ENCODE data around the gene OR5K2. TPM values are rescaled to one million over a fixed set of nuclear protein-coding genes. Genes with fewer than 3 reads are reported as not detected.

OR5K2 gene
- total RNA-seq, 2 experiments from 2014 or later, result not detected

GRCh38 chr3:98528474-98529346 lies 31.2 kb downstream of the OR5K2 start:
- Mint-ChIP-seq H3K9me3 (no peaks in the 10 kb centered on the region), H3K27ac (no peak overlapping the region), H3K4me1 (ENCODE audit: low read depth) (no peaks in the 10 kb centered on the region), H3K36me3 (ENCODE audit: low read depth) (no peaks in the 10 kb centered on the region), H3K4me3 (no peak overlapping the region), H3K27me3 (no peaks in the 10 kb centered on the region)
- CTCF ChIA-PET, result interaction anchor here (0.7 kb wide), 1 partner anchor 8 kb away, joined by 3 read pairs; no protein-coding TSS in a partner anchor
- intact Hi-C loops (cut with DNase I, micrococcal nuclease), result loop anchor here in 1 of 2 experiments (5.0 to 10.0 kb wide), 4 partner anchors 374 to 1876 kb away; partner anchors contain the start of genes DCBLD2, LNP1, RIOX2 and TOMM70
- ATAC-seq (ENCODE audit: poor library complexity), result no peak
- POLR2A ChIA-PET, result no interaction called here
- no peak for DNase-seq
- H3K9me3 ChIP-seq (ENCODE audit: control insufficient read depth in 1 of 2, insufficient read depth in 1 of 2, low read length in 2 of 2), result no peaks in the 10 kb centered on the region
- H3K4me3 ChIP-seq (ENCODE audit: low read length), result no peak overlapping the region
- no peak for TF ChIP-seq CTCF (IDR thresholded peaks at IDR 0.05)
- no peak overlapping the region for H3K27ac ChIP-seq (ENCODE audit: low read depth in 1 of 2, low read length in 2 of 2)
- no peaks in the 10 kb centered on the region for H3K27me3 ChIP-seq (ENCODE audit: control insufficient read depth in 1 of 2, insufficient read depth in 2 of 2, low read length in 2 of 2)
- no peaks in the 10 kb centered on the region for H3K36me3 ChIP-seq (ENCODE audit: insufficient read depth, low read length)
- peaks cover 6% of the 10 kb centered on the region for H3K4me1 ChIP-seq (ENCODE audit: insufficient read depth, low read length)

DNA sequence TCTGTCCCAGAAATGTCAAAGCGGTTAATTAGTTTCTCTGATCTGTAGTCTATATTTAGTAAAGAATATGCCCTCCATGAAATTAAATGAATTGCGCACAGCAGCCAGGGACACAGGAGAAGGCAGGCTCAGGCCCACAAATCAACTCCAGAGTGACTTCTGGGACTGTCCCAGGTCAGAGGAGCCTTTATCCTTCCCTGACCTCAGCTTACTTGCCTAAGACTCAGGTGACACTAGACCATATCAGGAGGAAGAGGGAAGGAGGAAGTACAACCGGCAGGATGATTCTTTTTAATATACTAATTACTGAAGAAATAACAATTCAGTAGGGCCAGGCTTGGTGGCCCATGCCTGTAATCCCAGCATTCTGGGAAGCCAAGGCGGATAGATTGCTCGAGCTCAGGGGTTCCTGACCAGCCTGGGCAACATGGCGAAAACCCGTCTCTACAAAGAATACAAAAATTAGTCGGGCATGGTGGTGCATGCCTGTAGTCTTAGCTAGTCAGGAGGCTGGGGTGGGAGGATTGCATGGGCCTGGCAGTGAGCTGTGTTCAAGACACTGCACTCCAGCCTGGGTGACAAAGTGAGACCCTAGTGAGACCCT lies 32.5 kb downstream of the OR5K2 start:
- H3K27ac Mint-ChIP-seq, result no peak overlapping the region
- no peak for ATAC-seq (ENCODE audit: poor library complexity)
- no peaks in the 10 kb centered on the region for H3K27me3 ChIP-seq (ENCODE audit: control insufficient read depth in 1 of 2, insufficient read depth in 2 of 2, low read length in 2 of 2)
- no peaks in the 10 kb centered on the region for H3K27me3 Mint-ChIP-seq
- H3K4me3 Mint-ChIP-seq, result no peak overlapping the region
- no peak for TF ChIP-seq CTCF (IDR thresholded peaks at IDR 0.05)
- no peak overlapping the region for H3K27ac ChIP-seq (ENCODE audit: low read depth in 1 of 2, low read length in 2 of 2)
- H3K9me3 Mint-ChIP-seq, result no peaks in the 10 kb centered on the region
- intact Hi-C loops (cut with DNase I, micrococcal nuclease), result loop anchor here in 1 of 2 experiments (5.0 to 10.0 kb wide), 4 partner anchors 372 to 1875 kb away; partner anchors contain the start of genes DCBLD2, LNP1, RIOX2 and TOMM70
- no peaks in the 10 kb centered on the region for H3K9me3 ChIP-seq (ENCODE audit: control insufficient read depth in 1 of 2, insufficient read depth in 1 of 2, low read length in 2 of 2)
- no peak for DNase-seq
- ChIA-PET POLR2A (no interaction called here), CTCF (no interaction called here)
- H3K36me3 Mint-ChIP-seq (ENCODE audit: low read depth), result no peaks in the 10 kb centered on the region
- H3K4me1 ChIP-seq (ENCODE audit: insufficient read depth, low read length), result peaks cover 6% of the 10 kb centered on the region
- no peak overlapping the region for H3K4me3 ChIP-seq (ENCODE audit: low read length)
- no peaks in the 10 kb centered on the region for H3K4me1 Mint-ChIP-seq (ENCODE audit: low read depth)
- H3K36me3 ChIP-seq (ENCODE audit: insufficient read depth, low read length), result no peaks in the 10 kb centered on the region

GRCh38 chr3:98530676-98531075 lies 33.2 kb downstream of the OR5K2 start:
- Mint-ChIP-seq H3K4me3 (no peak overlapping the region), H3K9me3 (no peaks in the 10 kb centered on the region), H3K36me3 (ENCODE audit: low read depth) (no peaks in the 10 kb centered on the region), H3K27me3 (no peaks in the 10 kb centered on the region), H3K27ac (no peak overlapping the region), H3K4me1 (ENCODE audit: low read depth) (no peaks in the 10 kb centered on the region)
- TF ChIP-seq CTCF (IDR thresholded peaks at IDR 0.05), result no peak
- Histone ChIP-seq H3K4me1 (ENCODE audit: insufficient read depth, low read length) (no peaks in the 10 kb centered on the region), H3K27ac (ENCODE audit: low read depth in 1 of 2, low read length in 2 of 2) (no peak overlapping the region), H3K36me3 (ENCODE audit: insufficient read depth, low read length) (no peaks in the 10 kb centered on the region), H3K9me3 (ENCODE audit: control insufficient read depth in 1 of 2, insufficient read depth in 1 of 2, low read length in 2 of 2) (no peaks in the 10 kb centered on the region), H3K27me3 (ENCODE audit: control insufficient read depth in 1 of 2, insufficient read depth in 2 of 2, low read length in 2 of 2) (no peaks in the 10 kb centered on the region), H3K4me3 (ENCODE audit: low read length) (no peak overlapping the region)
- POLR2A ChIA-PET, result no interaction called here
- intact Hi-C loops (cut with DNase I, micrococcal nuclease), result no loop called here
- CTCF ChIA-PET, result no interaction called here
- no peak for DNase-seq
- ATAC-seq (ENCODE audit: poor library complexity), result no peak
